NT2/D1 (cell line): ENCODE results near the gene CEP164.
A peak's percentile ranks its signal among the peaks of the same experiment; 100 is the strongest.

Experiments
- DNase-seq: peaks from one replicate; pipeline ENCODE4 v3.0.0-alpha.2; 2011; ENCODE audit warnings: low read depth, low spot score
- H3K27me3 ChIP-seq: 2 replicates; pipeline ENCODE4 v1.6.0; 2011; ENCODE audit warnings: mild to moderate bottlenecking; ENCODE audit not compliant: insufficient read length, insufficient read depth
- H3K36me3 ChIP-seq: 2 replicates; pipeline ENCODE4 v1.6.1; 2011; ENCODE audit warnings: mild to moderate bottlenecking, low read length, mixed read lengths; ENCODE audit not compliant: insufficient read depth, insufficient read length
- H3K4me1 ChIP-seq: 2 replicates; pipeline ENCODE4 v1.5.1; 2011; ENCODE audit not compliant: insufficient read depth, insufficient read length
- H3K4me3 ChIP-seq: 2 replicates; pipeline ENCODE4 v1.5.1; 2011; ENCODE audit warnings: low read depth; ENCODE audit not compliant: insufficient read length
- H3K9ac ChIP-seq: 2 replicates; pipeline ENCODE4 v1.6.0; 2011; ENCODE audit warnings: low read depth; ENCODE audit not compliant: insufficient read length
- H3K9me3 ChIP-seq: 2 replicates; pipeline ENCODE4 v1.5.1; 2011; ENCODE audit warnings: mild to moderate bottlenecking, low read length; ENCODE audit not compliant: insufficient read depth
- SUZ12 ChIP-seq: IDR thresholded peaks from 2 replicates; pipeline ENCODE4 v1.6.1; 2011; ENCODE audit not compliant: insufficient read length, insufficient read depth; ENCODE audit errors: extremely low read depth
- YY1 ChIP-seq: IDR thresholded peaks from 2 replicates; pipeline ENCODE4 v1.6.1; 2011; ENCODE audit not compliant: insufficient read length, insufficient read depth
- ZNF274 ChIP-seq: IDR thresholded peaks from 2 replicates; pipeline ENCODE4 v1.6.1; 2011; ENCODE audit warnings: mild to moderate bottlenecking, low read depth, low read length

Gene CEP164

GRCh38 chr11:117327567-117328374, at the start of gene CEP164:
CEP164 (plus strand) TSS chr11:117327854; CDS start chr11:117338587, 10,733 bp downstream.
- TF ChIP-seq SUZ12 (no peak), YY1 (no peak), ZNF274 (no peak)
- Histone ChIP-seq H3K4me3 (peak within 1 kb of the TSS; percentile 72), H3K36me3 (peaks cover 3% of the 10 kb centered on the region), H3K4me1 (peaks cover 2% of the 10 kb centered on the region), H3K9ac (peak within 1 kb of the TSS; percentile 81), H3K9me3 (no peaks in the 10 kb centered on the region), H3K27me3 (no peaks in the 10 kb centered on the region)
- peak; percentile 93 for DNase-seq

GRCh38 chr11:117278347-117278746, 49.3 kb upstream of the CEP164 start:
- H3K9ac ChIP-seq = no peak overlapping the region
- H3K27me3 ChIP-seq = no peaks in the 10 kb centered on the region
- TF ChIP-seq SUZ12 = no peak
- TF ChIP-seq YY1 = no peak
- TF ChIP-seq ZNF274 = no peak
- H3K4me1 ChIP-seq = no peaks in the 10 kb centered on the region
- no peak overlapping the region for H3K4me3 ChIP-seq
- H3K36me3 ChIP-seq = peaks cover 18% of the 10 kb centered on the region
- no peak for DNase-seq
- H3K9me3 ChIP-seq = peaks cover 4% of the 10 kb centered on the region; the same call in 1 of the 2 replicates

DNA sequence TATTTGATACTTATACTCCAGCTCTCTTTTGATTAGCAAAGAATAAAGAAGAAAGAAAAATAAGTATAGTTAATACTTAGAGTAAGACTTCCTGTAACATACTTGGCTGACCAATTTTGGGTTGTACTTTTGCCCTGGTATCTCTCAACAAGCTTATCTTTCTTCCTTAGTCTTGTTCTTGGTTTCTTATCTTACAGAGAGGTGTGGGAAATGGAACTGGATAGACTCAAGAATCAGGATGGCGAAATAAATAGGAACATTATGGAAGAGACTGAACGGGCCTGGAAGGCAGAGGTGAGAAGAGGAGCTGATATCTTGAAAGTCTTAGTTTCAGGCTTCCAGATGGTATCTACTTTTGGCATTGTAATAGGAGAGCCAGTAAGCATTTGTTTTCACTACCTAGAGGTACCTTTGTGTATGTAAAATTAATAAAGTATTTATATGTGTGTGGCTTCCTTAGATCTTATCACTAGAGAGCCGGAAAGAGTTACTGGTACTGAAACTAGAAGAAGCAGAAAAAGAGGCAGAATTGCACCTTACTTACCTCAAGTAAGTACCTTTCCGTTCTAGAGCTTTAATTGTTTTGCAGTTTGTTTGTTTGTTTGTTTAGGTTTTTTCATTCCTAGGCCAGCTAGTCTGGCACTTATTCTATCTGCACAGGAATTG, 47.8 kb upstream of the CEP164 start:
- Histone ChIP-seq H3K9me3 (no peaks in the 10 kb centered on the region), H3K4me3 (no peak overlapping the region), H3K27me3 (no peaks in the 10 kb centered on the region), H3K9ac (no peak overlapping the region), H3K36me3 (peaks cover 27% of the 10 kb centered on the region), H3K4me1 (no peaks in the 10 kb centered on the region)
- TF ChIP-seq ZNF274 (no peak), SUZ12 (no peak), YY1 (no peak)
- no peak for DNase-seq

GRCh38 chr11:117281159-117281558, 46.5 kb upstream of the CEP164 start:
- Histone ChIP-seq H3K4me3 (no peak overlapping the region), H3K9me3 (no peaks in the 10 kb centered on the region), H3K27me3 (no peaks in the 10 kb centered on the region), H3K4me1 (no peaks in the 10 kb centered on the region), H3K9ac (no peak overlapping the region), H3K36me3 (peaks cover 40% of the 10 kb centered on the region)
- TF ChIP-seq YY1 = no peak
- no peak for TF ChIP-seq SUZ12
- no peak for TF ChIP-seq ZNF274
- no peak for DNase-seq

DNA sequence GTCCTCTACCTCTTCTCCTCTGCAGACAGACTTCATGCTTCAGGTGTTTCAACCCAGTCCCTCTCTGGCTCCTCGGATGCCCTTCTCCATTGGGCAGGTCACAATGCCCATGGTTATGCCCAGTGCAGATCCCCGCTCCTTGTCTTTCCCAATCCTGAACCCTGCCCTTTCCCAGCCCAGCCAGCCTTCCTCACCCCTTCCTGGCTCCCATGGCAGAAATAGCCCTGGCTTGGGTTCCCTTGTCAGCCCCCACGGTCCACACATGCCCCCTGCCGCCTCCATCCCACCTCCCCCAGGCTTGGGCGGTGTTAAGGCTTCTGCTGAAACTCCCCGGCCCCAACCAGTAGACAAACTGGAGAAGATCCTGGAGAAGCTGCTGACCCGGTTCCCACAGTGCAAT, 45.8 kb upstream of the CEP164 start:
- no peaks in the 10 kb centered on the region for H3K9me3 ChIP-seq
- H3K4me3 ChIP-seq = no peak overlapping the region
- no peaks in the 10 kb centered on the region for H3K4me1 ChIP-seq
- DNase-seq = no peak
- no peak overlapping the region for H3K9ac ChIP-seq
- H3K27me3 ChIP-seq = no peaks in the 10 kb centered on the region
- TF ChIP-seq ZNF274 = no peak
- no peak for TF ChIP-seq SUZ12
- TF ChIP-seq YY1 = no peak
- peaks cover 45% of the 10 kb centered on the region for H3K36me3 ChIP-seq

- Histone ChIP-seq H3K27me3 (no peaks in the 10 kb centered on the region), H3K9ac (no peak overlapping the region), H3K36me3 (peaks cover 55% of the 10 kb centered on the region), H3K9me3 (no peaks in the 10 kb centered on the region), H3K4me1 (no peaks in the 10 kb centered on the region), H3K4me3 (no peak overlapping the region)
- no peak for TF ChIP-seq SUZ12
- no peak for TF ChIP-seq ZNF274
- no peak for DNase-seq
Measured at GRCh38 chr11:117282956-117283355, 44.7 kb upstream of the CEP164 start.

DNA sequence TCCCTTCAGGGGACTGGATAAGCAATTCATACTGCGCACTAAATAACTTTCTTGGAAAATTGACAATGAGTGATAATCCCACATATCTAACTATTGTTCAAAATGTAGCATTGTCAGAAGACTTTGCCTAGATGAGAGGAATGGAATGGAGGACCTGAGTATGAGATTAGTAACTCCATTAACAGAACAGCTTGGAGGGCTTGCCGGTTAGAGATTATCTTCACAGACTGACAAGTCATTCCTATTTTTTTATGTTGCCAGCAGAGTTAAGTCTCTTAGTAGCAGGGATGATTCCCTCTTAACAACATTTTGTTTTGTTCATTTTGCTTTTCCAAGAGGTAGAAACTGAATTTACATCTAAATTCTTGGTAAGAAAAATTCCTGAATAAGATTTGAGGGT, 43.6 kb upstream of the CEP164 start:
- no peaks in the 10 kb centered on the region for H3K4me1 ChIP-seq
- H3K36me3 ChIP-seq = peaks cover 65% of the 10 kb centered on the region
- H3K9me3 ChIP-seq = no peaks in the 10 kb centered on the region
- no peak overlapping the region for H3K9ac ChIP-seq
- TF ChIP-seq SUZ12 = no peak
- no peak for TF ChIP-seq YY1
- no peak for TF ChIP-seq ZNF274
- no peak for DNase-seq
- H3K27me3 ChIP-seq = no peaks in the 10 kb centered on the region
- H3K4me3 ChIP-seq = no peak overlapping the region
